Measurements from ENCODE around the gene PGPEP1.

GRCh38 chr19:18393836-18394235, 53.4 kb downstream of the PGPEP1 start:
- TF ChIP-seq CTCF (IDR thresholded peaks at IDR 0.05; ENCODE audit: insufficient read depth, low read length): no peak
- TF ChIP-seq GABPA (IDR thresholded peaks at IDR 0.05; ENCODE audit: low read depth): no peak
- TF ChIP-seq POLR2AphosphoS5 (IDR thresholded peaks at IDR 0.05; ENCODE audit: low read depth): no peak
- peak; percentile 69; the same call in 1 of the 2 replicates for TF ChIP-seq SPI1 (IDR thresholded peaks at IDR 0.05; ENCODE audit: borderline replicate concordance, low read depth)
